AG10803 (cell line): ENCODE data around the gene CCDC137.

Experiments
- DNase-seq: peaks from one replicate; pipeline ENCODE4 v3.0.0; 2010; ENCODE audit warnings: low read depth
- H3K4me3 ChIP-seq: 2 replicates; pipeline ENCODE4 v1.5.1; 2011; ENCODE audit warnings: mild to moderate bottlenecking, low read length, control low read depth
- CTCF ChIP-seq: conservative IDR thresholded peaks from 2 replicates; pipeline ENCODE4 v1.5.1; 2011; ENCODE audit warnings: mild to moderate bottlenecking, low read length, control low read depth, inconsistent platforms

The CCDC137 gene

DNA sequence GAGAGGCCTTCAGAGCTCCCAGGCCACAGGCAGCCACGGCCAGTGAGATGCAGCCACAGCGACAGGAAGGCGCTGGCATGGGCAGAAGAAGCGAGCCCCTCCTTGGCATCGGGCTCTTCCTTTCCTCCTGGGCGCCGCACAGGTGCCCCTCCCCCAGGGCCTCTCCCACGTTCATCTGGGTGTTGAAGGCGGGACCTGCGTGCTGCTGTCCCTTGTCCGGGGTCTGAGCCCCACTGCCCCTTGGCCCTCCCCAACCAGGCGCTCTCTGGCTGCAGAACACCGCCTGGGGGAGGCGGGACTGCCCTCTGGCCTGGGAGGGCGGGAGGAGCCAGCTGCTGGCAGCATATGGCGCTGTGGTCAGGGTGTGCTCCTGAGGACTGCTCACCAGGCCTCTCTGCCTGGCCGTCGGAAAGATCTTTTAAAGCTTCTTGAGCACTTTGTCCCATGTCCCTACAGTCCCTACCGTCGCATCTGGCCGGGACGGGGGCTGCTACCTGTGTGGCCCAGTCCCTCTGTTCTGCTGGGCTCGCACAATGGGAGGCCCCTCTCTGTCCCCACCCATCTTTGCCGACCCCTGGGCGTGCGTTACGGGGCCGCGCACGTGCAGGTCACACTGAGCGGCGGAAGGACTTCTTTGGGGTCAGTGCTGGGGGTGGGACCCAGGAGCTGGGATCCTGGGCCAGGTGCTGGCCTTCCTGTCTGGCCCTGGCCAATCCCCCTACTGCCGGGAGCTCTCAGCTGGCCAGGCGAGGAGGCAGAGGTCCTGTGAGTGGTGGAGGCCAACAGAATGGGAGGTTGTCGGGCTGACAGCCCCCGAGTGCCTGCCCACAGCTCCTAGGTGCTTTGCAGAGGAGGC is 47.2 kb downstream of the CCDC137 start:
- DNase-seq, result no peak
- no peak overlapping the region for H3K4me3 ChIP-seq
- TF ChIP-seq CTCF, result no peak

DNA sequence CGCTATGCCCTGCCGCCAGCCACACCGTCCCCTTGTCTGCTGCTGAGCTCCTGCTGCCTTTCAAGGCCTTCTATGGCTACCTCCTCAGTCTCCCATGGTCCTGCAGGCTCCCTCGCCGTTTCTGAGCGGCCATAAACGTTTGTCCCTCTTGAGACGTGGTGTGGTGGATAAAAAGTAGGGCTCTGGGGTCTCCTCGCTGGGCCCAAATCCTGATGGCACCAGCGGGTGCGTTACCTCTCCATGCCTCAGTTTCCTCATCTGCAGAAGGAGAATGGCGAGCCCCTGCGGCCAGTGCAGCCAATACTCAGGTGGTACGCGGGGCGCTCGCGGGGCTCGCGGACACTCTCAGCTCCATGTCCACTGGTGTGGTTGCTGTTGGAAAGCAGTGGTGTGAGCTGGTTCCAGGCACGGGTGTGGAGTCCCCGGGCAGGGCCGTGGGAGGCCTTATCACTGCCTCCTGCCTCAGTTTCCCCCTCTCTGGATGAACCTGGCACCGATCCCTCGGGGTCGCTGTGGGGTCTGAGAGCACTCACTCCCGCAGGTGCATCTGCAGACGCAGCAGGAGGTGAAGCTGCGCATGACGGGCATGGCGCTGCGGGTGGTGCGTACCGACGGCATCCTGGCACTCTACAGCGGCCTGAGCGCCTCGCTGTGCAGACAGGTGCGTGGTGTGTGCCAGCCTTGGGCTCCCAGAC is 48.0 kb downstream of the CCDC137 start:
- no peak for DNase-seq
- TF ChIP-seq CTCF, result no peak
- H3K4me3 ChIP-seq, result no peak overlapping the region

GRCh38 chr17:81715107-81715871 is 48.8 kb downstream of the CCDC137 start:
- DNase-seq, result no peak
- no peak for TF ChIP-seq CTCF
- no peak overlapping the region for H3K4me3 ChIP-seq

- no peak for DNase-seq
- no peak for TF ChIP-seq CTCF
- H3K4me3 ChIP-seq, result no peak overlapping the region
These were observed 49.5 kb downstream of the CCDC137 start for GRCh38 chr17:81715872-81716673.

DNA sequence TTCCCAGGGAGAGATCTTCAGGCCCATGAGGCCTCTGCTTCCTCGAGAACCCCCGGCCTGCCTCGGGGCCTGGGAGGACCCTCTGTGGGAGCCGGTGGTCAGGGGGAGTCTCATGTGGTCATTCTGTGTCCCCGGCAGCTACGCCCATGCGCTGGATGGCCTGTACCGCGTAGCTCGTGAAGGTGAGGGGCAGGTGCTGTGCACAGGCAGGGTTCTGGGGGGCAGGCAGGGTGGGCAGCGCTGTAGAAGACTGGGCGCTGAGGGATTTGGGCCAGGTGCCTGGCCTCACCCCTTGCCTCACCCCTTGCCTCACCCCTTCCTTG is 50.1 kb downstream of the CCDC137 start:
- H3K4me3 ChIP-seq, result no peak overlapping the region
- DNase-seq, result no peak
- no peak for TF ChIP-seq CTCF

DNA sequence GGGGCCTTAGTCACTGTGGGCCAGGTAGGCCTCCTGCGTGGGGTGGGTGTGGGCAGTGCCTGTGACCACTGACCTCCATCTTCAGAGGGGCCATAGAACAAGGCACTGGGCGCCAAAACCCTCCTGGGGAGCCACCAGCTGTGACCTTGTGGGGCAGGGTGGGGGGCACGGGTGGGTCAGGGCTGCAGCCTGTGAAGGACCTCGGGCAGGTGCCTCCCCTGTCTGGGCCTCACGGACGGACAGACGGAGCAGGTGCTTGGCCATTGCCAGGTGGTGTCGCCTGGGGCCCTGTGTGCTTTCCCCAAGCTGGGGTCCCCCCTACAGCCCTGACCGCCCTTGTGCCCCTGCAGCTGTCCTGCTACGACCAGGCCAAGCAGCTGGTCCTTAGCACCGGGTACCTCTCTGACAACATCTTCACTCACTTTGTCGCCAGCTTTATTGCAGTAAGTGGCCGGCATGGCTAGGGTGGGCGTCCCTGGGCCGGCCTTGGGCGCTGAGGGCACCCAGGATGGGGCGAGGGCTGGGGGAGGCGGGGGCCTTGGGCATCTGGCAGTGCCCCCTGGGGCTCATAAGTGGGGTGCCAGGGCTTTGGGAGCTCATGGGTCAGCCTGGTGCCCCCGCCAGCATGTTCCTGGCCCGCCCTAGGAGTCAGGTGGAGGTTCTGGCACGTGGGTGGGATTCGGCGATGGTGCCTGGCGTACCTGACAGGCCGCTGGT is 50.7 kb downstream of the CCDC137 start:
- no peak for DNase-seq
- no peak for TF ChIP-seq CTCF
- no peak overlapping the region for H3K4me3 ChIP-seq
